Activated effector memory CD4-positive, alpha-beta T cell treated with anti-CD3 and anti-CD28 coated beads, Interleukin-2, amount 50 U/mL, for 16 hours (primary cell): Measurements from ENCODE around the gene TUBA4A.

ENCODE experiments used
- DNase-seq: peaks from one replicate; pipeline ENCODE4 v3.0.0-alpha.2; 2020

The TUBA4A gene

GRCh38 chr2:219229305-219230058, 24.2 kb downstream of the TUBA4A start, which contains the start of the genes ANKZF1 and ATG9A:
TSS of gene ANKZF1 (plus strand) at chr2:219229806. CDS start at chr2:219230258, 452 bp downstream.
TSS of gene ATG9A (minus strand) at chr2:219229636. CDS start at chr2:219228024, 1,612 bp downstream.
- DNase-seq: peak; percentile 100

- no peak for DNase-seq
Observed at GRCh38 chr2:219228911-219229304, 24.8 kb downstream of the TUBA4A start.

GRCh38 chr2:219228041-219228910, 25.4 kb downstream of the TUBA4A start:
- DNase-seq: no peak

- DNase-seq: no peak
Observed at GRCh38 chr2:219225350-219225749, 28.4 kb downstream of the TUBA4A start.

GRCh38 chr2:219223831-219224610, 29.7 kb downstream of the TUBA4A start:
- no peak for DNase-seq

- no peak for DNase-seq
Observed at GRCh38 chr2:219221957-219222518, 31.7 kb downstream of the TUBA4A start.

- DNase-seq: no peak
Observed at GRCh38 chr2:219220652-219221402, 32.9 kb downstream of the TUBA4A start.

GRCh38 chr2:219219784-219220532, 33.8 kb downstream of the TUBA4A start:
- DNase-seq: no peak

- peak; percentile 96 for DNase-seq
Observed at GRCh38 chr2:219218732-219219701, 34.7 kb downstream of the TUBA4A start, which contains the start of gene ABCB6. TSS of gene ABCB6 (minus strand) at chr2:219218958. CDS start at chr2:219218673, 285 bp downstream.

GRCh38 chr2:219218217-219218731, 35.4 kb downstream of the TUBA4A start:
- DNase-seq: no peak

- no peak for DNase-seq
Observed at GRCh38 chr2:219216535-219216915, 37.2 kb downstream of the TUBA4A start.

GRCh38 chr2:219215871-219216534, 37.7 kb downstream of the TUBA4A start:
- DNase-seq: no peak

- no peak for DNase-seq
Observed at GRCh38 chr2:219214786-219215185, 38.9 kb downstream of the TUBA4A start.

GRCh38 chr2:219214141-219214540, 39.6 kb downstream of the TUBA4A start:
- no peak for DNase-seq

GRCh38 chr2:219213486-219214071, 40.1 kb downstream of the TUBA4A start:
- no peak for DNase-seq

- DNase-seq: no peak
Observed at GRCh38 chr2:219213026-219213415, 40.7 kb downstream of the TUBA4A start.

- no peak for DNase-seq
Observed at GRCh38 chr2:219210886-219211362, 42.8 kb downstream of the TUBA4A start.

GRCh38 chr2:219210196-219210885, 43.4 kb downstream of the TUBA4A start:
- DNase-seq: no peak
